ENCODE measurements around the gene PGRMC1. TPM values are rescaled to one million over a fixed set of nuclear protein-coding genes. Genes with fewer than 3 reads are reported as not detected.

The PGRMC1 gene
- total and polyA plus RNA-seq, 2 experiments from 2014 or later = 235 to 370 TPM

DNA sequence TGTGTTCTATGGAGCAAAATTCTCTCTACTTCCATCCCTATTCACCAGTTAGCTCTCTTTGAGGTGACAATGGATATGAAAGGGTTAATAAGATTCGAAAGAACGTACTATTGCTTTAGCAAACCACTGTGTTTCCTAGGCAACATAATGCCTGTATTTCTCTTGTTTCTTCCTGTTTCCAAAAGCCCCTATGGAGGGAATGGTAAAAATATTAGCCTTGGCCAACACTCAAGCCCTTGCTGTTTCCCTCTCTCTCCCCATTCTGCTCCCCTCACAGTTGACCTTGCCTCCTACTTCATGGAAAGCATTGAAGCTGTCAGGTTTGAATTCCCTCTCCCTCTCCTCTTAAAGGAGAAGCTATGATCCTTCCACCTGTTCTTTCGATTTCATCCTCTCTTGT, 9.6 kb upstream of the PGRMC1 start (continued):
- TF ChIP-seq, protein P1, sequence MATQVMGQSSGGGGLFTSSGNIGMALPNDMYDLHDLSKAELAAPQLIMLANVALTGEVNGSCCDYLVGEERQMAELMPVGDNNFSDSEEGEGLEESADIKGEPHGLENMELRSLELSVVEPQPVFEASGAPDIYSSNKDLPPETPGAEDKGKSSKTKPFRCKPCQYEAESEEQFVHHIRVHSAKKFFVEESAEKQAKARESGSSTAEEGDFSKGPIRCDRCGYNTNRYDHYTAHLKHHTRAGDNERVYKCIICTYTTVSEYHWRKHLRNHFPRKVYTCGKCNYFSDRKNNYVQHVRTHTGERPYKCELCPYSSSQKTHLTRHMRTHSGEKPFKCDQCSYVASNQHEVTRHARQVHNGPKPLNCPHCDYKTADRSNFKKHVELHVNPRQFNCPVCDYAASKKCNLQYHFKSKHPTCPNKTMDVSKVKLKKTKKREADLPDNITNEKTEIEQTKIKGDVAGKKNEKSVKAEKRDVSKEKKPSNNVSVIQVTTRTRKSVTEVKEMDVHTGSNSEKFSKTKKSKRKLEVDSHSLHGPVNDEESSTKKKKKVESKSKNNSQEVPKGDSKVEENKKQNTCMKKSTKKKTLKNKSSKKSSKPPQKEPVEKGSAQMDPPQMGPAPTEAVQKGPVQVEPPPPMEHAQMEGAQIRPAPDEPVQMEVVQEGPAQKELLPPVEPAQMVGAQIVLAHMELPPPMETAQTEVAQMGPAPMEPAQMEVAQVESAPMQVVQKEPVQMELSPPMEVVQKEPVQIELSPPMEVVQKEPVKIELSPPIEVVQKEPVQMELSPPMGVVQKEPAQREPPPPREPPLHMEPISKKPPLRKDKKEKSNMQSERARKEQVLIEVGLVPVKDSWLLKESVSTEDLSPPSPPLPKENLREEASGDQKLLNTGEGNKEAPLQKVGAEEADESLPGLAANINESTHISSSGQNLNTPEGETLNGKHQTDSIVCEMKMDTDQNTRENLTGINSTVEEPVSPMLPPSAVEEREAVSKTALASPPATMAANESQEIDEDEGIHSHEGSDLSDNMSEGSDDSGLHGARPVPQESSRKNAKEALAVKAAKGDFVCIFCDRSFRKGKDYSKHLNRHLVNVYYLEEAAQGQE (IDR thresholded peaks at IDR 0.05; ENCODE audit: unreplicated experiment) = no peak
- TF ChIP-seq NANOG (IDR thresholded peaks at IDR 0.05; ENCODE audit: borderline replicate concordance) (no peak), ZNF331 (CRISPR knock-in tag; IDR thresholded peaks at IDR 0.05; ENCODE audit: low read depth) (no peak)
- TF ChIP-seq, protein P2, sequence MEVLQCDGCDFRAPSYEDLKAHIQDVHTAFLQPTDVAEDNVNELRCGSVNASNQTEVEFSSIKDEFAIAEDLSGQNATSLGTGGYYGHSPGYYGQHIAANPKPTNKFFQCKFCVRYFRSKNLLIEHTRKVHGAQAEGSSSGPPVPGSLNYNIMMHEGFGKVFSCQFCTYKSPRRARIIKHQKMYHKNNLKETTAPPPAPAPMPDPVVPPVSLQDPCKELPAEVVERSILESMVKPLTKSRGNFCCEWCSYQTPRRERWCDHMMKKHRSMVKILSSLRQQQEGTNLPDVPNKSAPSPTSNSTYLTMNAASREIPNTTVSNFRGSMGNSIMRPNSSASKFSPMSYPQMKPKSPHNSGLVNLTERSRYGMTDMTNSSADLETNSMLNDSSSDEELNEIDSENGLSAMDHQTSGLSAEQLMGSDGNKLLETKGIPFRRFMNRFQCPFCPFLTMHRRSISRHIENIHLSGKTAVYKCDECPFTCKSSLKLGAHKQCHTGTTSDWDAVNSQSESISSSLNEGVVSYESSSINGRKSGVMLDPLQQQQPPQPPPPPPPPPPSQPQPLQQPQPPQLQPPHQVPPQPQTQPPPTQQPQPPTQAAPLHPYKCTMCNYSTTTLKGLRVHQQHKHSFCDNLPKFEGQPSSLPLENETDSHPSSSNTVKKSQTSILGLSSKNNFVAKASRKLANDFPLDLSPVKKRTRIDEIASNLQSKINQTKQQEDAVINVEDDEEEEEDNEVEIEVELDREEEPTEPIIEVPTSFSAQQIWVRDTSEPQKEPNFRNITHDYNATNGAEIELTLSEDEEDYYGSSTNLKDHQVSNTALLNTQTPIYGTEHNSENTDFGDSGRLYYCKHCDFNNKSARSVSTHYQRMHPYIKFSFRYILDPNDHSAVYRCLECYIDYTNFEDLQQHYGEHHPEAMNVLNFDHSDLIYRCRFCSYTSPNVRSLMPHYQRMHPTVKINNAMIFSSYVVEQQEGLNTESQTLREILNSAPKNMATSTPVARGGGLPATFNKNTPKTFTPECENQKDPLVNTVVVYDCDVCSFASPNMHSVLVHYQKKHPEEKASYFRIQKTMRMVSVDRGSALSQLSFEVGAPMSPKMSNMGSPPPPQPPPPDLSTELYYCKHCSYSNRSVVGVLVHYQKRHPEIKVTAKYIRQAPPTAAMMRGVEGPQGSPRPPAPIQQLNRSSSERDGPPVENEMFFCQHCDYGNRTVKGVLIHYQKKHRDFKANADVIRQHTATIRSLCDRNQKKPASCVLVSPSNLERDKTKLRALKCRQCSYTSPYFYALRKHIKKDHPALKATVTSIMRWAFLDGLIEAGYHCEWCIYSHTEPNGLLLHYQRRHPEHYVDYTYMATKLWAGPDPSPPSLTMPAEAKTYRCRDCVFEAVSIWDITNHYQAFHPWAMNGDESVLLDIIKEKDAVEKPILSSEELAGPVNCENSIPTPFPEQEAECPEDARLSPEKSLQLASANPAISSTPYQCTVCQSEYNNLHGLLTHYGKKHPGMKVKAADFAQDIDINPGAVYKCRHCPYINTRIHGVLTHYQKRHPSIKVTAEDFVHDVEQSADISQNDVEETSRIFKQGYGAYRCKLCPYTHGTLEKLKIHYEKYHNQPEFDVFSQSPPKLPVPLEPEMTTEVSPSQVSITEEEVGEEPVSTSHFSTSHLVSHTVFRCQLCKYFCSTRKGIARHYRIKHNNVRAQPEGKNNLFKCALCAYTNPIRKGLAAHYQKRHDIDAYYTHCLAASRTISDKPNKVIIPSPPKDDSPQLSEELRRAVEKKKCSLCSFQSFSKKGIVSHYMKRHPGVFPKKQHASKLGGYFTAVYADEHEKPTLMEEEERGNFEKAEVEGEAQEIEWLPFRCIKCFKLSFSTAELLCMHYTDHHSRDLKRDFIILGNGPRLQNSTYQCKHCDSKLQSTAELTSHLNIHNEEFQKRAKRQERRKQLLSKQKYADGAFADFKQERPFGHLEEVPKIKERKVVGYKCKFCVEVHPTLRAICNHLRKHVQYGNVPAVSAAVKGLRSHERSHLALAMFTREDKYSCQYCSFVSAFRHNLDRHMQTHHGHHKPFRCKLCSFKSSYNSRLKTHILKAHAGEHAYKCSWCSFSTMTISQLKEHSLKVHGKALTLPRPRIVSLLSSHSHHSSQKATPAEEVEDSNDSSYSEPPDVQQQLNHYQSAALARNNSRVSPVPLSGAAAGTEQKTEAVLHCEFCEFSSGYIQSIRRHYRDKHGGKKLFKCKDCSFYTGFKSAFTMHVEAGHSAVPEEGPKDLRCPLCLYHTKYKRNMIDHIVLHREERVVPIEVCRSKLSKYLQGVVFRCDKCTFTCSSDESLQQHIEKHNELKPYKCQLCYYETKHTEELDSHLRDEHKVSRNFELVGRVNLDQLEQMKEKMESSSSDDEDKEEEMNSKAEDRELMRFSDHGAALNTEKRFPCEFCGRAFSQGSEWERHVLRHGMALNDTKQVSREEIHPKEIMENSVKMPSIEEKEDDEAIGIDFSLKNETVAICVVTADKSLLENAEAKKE (CRISPR knock-in tag; IDR thresholded peaks at IDR 0.05) = no peak

DNA sequence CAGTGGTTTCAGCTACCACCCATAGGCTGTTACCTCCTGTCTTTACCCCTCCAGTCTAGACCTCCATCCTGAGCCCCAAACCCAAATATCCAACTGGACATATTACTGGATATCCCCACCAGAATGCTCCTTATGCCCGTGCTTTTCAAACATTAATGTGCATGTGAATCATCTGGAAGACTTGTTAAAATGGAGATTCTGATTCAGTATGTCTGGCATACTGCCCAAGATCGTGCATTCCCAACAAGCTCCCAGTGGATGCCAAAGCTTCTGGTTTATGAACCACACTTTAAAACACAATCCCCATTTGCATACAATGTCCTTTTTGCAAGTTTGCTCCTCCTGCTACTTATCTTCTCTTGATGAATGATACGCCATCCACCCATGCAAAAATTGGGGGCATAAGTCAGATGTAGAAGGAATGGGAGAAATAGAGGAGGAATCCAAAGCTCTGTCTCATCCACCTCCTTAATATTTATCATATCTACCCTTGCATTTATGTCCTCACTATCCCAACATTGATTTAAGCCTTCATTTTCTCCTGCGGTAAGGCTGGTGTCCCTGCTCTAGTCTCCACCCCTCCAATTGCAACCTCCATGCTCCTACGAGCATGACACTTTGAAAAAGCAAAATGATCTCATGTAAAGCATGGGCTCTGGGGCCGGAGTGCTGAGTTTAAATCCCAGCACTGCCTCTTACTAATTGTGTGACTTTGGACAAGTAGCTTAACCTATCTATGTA, 7.4 kb upstream of the PGRMC1 start:
- Histone ChIP-seq H4K20me1 (replicated peaks; ENCODE audit: insufficient read depth) (no peaks in the 10 kb centered on the region), H3K79me2 (replicated peaks; ENCODE audit: insufficient read depth) (no peaks in the 10 kb centered on the region), H3F3A (replicated peaks; ENCODE audit: low read depth) (no peaks in the 10 kb centered on the region), H3K4me3 (no peak overlapping the region), H2AFZ (no peak overlapping the region), H3K9me2 (ENCODE audit: insufficient read depth) (no peaks in the 10 kb centered on the region), H3K27me3 (ENCODE audit: insufficient read depth) (no peaks in the 10 kb centered on the region), H3K27ac (ENCODE audit: low read depth) (no peak overlapping the region), H3K4me2 (no peak overlapping the region), H3K36me3 (ENCODE audit: insufficient read depth) (no peaks in the 10 kb centered on the region), H3K4me1 (ENCODE audit: insufficient read depth) (peaks cover under 1% of the 10 kb centered on the region; the same call in 1 of the 2 replicates)
- Mint-ChIP-seq H3K27ac (no peak overlapping the region), H3K4me1 (peaks cover 7% of the 10 kb centered on the region), H3K36me3 (ENCODE audit: low read depth) (no peaks in the 10 kb centered on the region), H3K27me3 (ENCODE audit: insufficient read depth, low read depth, poor library complexity) (peaks cover 3% of the 10 kb centered on the region), H3K9me3 (no peaks in the 10 kb centered on the region), H3K4me3 (no peak overlapping the region)
- DNase-seq (ENCODE audit: low spot score) (no peak), ATAC-seq (no peak)
- TF ChIP-seq EZH2phosphoT487 (IDR thresholded peaks at IDR 0.05; ENCODE audit: unreplicated experiment) (no peak), JUNB (IDR thresholded peaks at IDR 0.05; ENCODE audit: unreplicated experiment) (no peak), EZH2 (IDR thresholded peaks at IDR 0.05; ENCODE audit: low read depth, unreplicated experiment) (no peak), NANOG (IDR thresholded peaks at IDR 0.05; ENCODE audit: borderline replicate concordance) (no peak)

All from GM23338 (cell line).